ENCODE data around the gene SLC38A5. TPM values are rescaled to one million over a fixed set of nuclear protein-coding genes. Genes with fewer than 3 reads are reported as not detected.
"Not testable (repeated sequence)": the region's sequence is repeated elsewhere in the genome, so short reads cannot be mapped to it uniquely, and the experiment has no call there.

SLC38A5 gene
- total RNA-seq, 1 donor from 2014 or later: 2.2 TPM

GRCh38 chrX:48472851-48473703 lies 3.0 kb upstream of the SLC38A5 start:
- intact Hi-C loops (cut with DNase I): loop anchor here (10.0 kb wide), 2 partner anchors 388 to 638 kb away; partner anchors contain the start of gene ZNF81
- no peak for DNase-seq (ENCODE audit: low spot score)

- intact Hi-C loops (cut with DNase I): loop anchor here (10.0 kb wide), 2 partner anchors 387 to 637 kb away; partner anchors contain the start of gene ZNF81
These were observed 2.2 kb upstream of the SLC38A5 start for GRCh38 chrX:48472225-48472624.

DNA sequence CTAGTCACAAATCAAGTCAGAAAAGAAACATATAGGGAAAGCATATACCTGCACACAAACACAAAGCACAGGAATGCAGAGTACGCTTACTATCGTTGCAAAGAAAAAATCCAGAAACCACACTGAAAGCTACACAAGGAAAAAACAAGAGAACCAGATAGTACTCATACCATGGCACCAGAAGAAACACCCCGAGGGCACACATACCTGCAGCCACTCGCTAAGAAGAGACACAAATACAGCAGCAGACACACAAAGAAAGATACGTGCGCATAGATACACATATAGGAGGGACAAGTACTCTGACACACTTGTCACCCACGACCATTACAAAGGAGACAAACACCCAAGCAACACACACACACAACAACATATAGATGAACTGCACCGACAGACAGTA lies 1.4 kb upstream of the SLC38A5 start:
- intact Hi-C loops (cut with DNase I): loop anchor here (10.0 kb wide), 2 partner anchors 387 to 637 kb away; partner anchors contain the start of gene ZNF81
- DNase-seq (ENCODE audit: low spot score): no peak

More at GRCh38 chrX:48472225-48472624, 2.2 kb upstream of the SLC38A5 start:
- no peak for DNase-seq (ENCODE audit: low spot score)

- DNase-seq (ENCODE audit: low spot score): no peak
- intact Hi-C loops (cut with DNase I): loop anchor here (10.0 kb wide), 2 partner anchors 386 to 636 kb away; partner anchors contain the start of gene ZNF81
These were observed 716 bp upstream of the SLC38A5 start for GRCh38 chrX:48470833-48471118.

- intact Hi-C loops (cut with DNase I): no loop called here
These were observed 1.1 kb downstream of the SLC38A5 start for GRCh38 chrX:48468693-48469691.

GRCh38 chrX:48468247-48468671 lies 1.8 kb downstream of the SLC38A5 start:
- no peak for DNase-seq (ENCODE audit: low spot score)
- intact Hi-C loops (cut with DNase I): no loop called here

More at GRCh38 chrX:48468693-48469691, 1.1 kb downstream of the SLC38A5 start:
- peak; percentile 54 for DNase-seq (ENCODE audit: low spot score)

DNA sequence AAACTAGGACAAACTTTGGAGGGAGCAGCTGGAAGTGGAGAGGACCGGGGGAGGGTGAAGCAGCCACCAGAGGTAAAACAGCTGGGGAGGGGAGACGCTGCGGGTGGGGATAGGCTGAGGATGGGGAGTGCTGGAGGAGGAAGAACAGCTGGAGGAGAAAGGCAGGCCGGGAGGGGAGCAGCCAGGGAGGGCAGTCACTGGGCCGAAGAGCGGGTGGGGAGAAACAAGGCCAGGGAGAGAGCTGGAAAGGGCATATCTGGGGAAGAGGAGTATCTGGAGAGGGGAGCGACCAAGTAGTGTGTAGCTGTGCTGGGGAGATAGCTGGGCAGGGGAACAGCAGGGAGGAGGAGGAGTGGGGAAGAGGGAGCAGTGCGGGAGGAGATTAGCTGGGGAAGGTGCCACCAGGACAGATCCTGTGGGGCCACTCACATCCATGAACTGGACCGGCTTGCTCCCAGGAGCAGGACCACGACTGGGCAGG lies 2.7 kb downstream of the SLC38A5 start:
- intact Hi-C loops (cut with DNase I): no loop called here
- DNase-seq (ENCODE audit: low spot score): no peak

DNA sequence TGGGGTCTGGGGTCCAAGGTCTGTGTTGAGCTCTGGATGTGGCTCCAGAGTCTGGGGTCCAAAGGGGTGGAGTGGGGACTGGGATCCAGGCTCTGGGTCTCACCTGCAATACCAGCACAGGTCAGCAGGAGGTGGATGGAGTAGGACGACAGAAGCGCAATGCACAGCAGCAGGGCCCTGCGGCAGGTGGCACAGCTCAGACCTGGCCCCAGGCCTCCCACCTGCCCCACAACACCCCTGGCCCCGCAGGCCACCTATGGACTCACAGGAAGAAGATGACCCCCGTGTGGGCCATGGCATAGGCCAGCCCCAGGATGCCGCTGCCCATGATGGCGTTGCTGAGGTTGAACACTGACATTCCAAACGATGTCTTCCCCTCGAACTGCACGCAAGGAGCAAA lies 3.4 kb downstream of the SLC38A5 start:
- intact Hi-C loops (cut with DNase I): no loop called here
- no peak for DNase-seq (ENCODE audit: low spot score)

- DNase-seq (ENCODE audit: low spot score): no peak
- intact Hi-C loops (cut with DNase I): no loop called here
These were observed 4.6 kb downstream of the SLC38A5 start for GRCh38 chrX:48465336-48465933.

DNA sequence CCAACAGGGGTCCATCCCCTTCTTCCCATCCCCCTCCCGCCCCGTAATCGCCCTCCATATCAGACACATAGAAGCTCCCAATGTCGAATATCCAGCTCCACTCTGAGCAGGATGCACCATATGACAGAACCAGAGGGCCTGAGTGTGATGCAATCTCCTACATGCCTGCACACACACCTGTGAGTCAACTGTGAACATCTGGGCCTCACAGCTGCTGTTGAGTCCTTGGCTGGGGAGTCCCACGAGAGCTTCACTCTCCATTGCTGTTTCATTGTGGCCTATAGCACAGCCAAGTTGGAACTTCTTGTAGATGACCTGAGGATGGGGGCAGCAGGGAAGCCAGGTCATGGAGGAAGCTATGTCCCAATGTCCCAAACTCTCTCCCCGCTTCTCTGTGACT lies 8.2 kb downstream of the SLC38A5 start:
- intact Hi-C loops (cut with DNase I): no loop called here
- no peak for DNase-seq (ENCODE audit: low spot score)

- intact Hi-C loops (cut with DNase I): no loop called here
These were observed 9.5 kb downstream of the SLC38A5 start for GRCh38 chrX:48460606-48461005.

DNA sequence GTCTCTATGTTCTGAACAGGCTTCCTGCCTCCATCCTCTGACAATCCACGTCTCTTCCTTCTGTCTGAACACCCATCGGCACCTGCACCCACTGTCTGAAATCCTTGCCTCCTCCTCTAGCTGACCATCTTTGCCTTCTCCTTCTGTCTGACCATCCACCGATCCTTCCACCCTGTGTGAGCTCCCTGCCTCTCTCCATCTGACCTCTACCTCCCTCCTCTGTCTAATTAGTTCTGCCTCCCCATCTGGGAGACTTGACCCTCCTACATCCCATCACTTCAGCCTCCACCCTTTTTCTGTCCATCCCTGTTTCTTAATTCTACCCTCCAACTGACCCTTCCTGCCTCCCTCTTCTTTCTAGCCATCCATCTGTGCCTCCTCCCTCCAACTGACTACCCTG lies 10.0 kb downstream of the SLC38A5 start:
- intact Hi-C loops (cut with DNase I): no loop called here
- no peak for DNase-seq (ENCODE audit: low spot score)

More at GRCh38 chrX:48460606-48461005, 9.5 kb downstream of the SLC38A5 start:
- no peak for DNase-seq (ENCODE audit: low spot score)

DNA sequence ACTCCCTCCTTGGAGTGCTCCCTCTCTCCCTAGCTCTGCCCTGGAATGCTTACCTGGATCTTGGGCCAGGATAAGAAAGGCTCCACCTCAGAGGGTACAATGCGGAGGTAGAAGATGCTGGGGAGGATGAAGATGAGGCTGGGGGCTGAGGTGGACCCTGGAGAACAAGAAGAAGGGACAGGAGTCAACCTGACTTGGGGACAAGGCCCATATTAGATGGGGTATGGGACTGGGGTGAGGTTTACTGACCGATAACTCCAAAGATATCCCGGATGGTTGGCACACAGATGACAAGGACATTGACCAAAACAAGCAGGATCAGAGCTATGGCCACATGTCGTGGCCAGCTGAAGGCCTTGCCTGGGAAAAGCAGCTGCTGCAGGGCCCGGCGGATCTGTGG lies 10.6 kb downstream of the SLC38A5 start:
- no peak for DNase-seq (ENCODE audit: low spot score)
- intact Hi-C loops (cut with DNase I): no loop called here

DNA sequence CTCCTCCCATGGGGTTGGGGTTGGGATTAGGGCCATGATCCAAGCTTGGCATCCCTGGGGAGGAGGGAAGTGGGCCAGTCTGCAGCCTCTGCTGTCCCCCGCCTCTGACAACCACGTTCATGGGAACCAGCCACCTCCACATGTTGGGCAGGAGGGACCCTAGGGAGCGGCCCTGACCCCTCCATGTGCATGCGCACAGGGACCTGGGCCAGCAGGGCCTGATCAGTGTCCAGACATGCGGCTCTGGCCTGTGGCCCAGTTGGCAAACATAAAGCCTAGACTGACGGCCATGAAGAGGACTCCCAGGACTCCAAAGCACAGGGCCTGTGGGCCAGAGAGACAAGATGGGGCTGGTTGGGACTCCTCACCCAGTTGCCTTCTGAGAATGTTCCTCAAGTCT lies 11.3 kb downstream of the SLC38A5 start:
- DNase-seq (ENCODE audit: low spot score): no peak
- intact Hi-C loops (cut with DNase I): no loop called here

DNA sequence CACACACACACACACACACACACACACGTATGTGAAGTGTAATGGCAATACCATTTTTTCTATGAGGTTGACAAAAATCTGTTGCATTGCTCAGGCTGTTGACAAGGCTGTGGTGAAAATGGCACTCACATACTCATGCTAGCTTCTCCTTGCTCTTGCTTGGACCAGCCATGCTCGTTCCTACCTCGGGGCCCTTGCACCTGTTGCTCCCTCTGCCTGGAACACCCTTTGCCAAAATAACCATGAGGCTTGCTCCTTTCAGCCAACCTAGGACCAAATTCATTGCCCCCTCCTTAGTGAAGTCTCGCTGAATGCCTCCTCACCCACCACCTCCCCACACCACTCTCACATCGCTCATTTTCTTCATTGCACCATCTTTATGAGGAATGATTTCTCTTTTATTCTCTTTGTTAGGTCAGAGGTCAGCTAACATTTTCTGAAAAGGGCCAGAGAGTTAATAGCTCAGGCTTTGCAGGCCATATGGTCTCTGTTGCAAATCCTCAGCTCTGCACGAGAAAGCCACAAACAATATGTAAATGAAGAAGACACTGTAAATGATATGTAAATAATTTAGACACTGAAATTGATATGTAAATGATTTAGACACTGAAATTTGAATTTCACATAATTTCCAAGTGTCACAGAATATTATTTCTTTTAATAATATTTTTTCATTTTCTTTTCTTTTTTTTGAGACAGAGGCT lies 13.3 kb downstream of the SLC38A5 start:
- intact Hi-C loops (cut with DNase I): no loop called here
- no peak for DNase-seq (ENCODE audit: low spot score)

- intact Hi-C loops (cut with DNase I): no loop called here
- DNase-seq (ENCODE audit: low spot score): no peak
These were observed 18.4 kb downstream of the SLC38A5 start for GRCh38 chrX:48451708-48452107.

DNA sequence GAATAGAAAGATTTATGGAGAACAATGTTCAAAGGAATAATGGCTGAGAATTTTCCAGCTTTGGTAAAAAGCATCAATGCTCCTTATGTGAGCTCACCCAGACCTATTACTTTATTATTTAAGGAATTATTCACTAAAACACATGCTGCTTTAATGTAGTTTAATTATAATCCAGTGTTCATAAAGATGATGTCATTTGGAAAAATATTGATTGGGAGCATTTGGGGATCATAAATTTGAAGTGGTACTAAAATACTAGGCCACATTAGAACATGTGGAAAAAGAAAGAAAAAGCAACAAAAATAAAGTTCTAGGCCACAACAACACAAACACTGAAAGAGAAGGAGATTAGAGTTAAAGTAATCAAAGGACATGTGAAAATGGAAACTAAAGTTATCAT lies 20.0 kb downstream of the SLC38A5 start:
- intact Hi-C loops (cut with DNase I): no loop called here
- no peak for DNase-seq (ENCODE audit: low spot score)

DNA sequence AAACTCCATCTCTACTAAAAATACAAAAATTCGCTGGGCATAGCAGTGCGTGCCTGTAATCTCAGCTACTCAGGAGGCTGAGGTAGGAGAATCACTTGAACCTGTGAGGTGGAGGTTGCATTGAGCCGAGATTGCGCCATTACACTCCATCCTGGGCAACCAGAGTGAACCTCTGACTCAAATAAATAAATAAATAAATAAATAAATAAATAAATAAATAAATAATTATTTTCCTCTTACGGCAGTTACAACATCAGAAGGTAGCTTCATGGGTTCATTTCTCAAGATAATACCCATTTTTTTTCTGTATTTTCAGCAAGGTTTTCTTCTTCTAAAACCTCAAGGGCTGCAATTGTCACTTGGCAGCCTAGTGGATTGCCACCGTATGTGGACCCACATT lies 22.9 kb downstream of the SLC38A5 start:
- DNase-seq (ENCODE audit: low spot score); intact Hi-C loops (cut with DNase I): not testable (repeated sequence)

GRCh38 chrX:48433713-48434112 lies 36.3 kb downstream of the SLC38A5 start:
- DNase-seq (ENCODE audit: low spot score); intact Hi-C loops (cut with DNase I): not testable (repeated sequence)
